Liver (tissue), 9 donors: Measurements from ENCODE around the gene MCEMP1. TPM values are rescaled to one million over a fixed set of nuclear protein-coding genes. Genes with fewer than 3 reads are reported as not detected.

Experiments used
- DNase-seq: peaks from one replicate; pipeline ENCODE4 v3.0.0-alpha.2; 2017; ENCODE audit warnings: low spot score
- H3K27ac ChIP-seq, 2 donors: one replicate each; pipeline ENCODE4 v1.7.0; 2013; ENCODE audit warnings: inconsistent platforms in 2 of 2, low read length in 2 of 2, control low read depth in 1 of 2, low read depth in 1 of 2, mild to moderate bottlenecking in 1 of 2
- H3K27me3 ChIP-seq, 4 donors: one replicate each; pipeline versions ENCODE4 v1.6.1 to v1.7.0; 2013; ENCODE audit warnings: low read length in 3 of 4, inconsistent platforms in 1 of 4, mild to moderate bottlenecking in 1 of 4, moderate library complexity in 1 of 4; ENCODE audit not compliant: control insufficient read depth in 4 of 4, insufficient read depth in 4 of 4
- H3K36me3 ChIP-seq, 4 donors: one replicate each; pipeline versions ENCODE4 v1.6.1 to v1.7.0; 2013; ENCODE audit warnings: low read length in 3 of 4, mild to moderate bottlenecking in 3 of 4, low read depth in 1 of 4, moderate library complexity in 1 of 4; ENCODE audit not compliant: control insufficient read depth in 4 of 4, insufficient read depth in 3 of 4
- H3K4me1 ChIP-seq, 4 donors: one replicate each; pipeline versions ENCODE4 v1.6.1 to v1.7.0; 2013; ENCODE audit warnings: low read length in 3 of 4, mild to moderate bottlenecking in 3 of 4, moderate library complexity in 1 of 4; ENCODE audit not compliant: control insufficient read depth in 4 of 4, insufficient read depth in 4 of 4
- H3K4me3 ChIP-seq, 3 donors: one replicate each; pipeline versions ENCODE4 v1.6.1 to v1.7.0; 2013; ENCODE audit warnings: low read length in 3 of 3, control low read depth in 1 of 3, low read depth in 1 of 3, mild to moderate bottlenecking in 1 of 3
- H3K9ac ChIP-seq, 2 donors: one replicate each; pipeline ENCODE4 v1.7.0; 2013; ENCODE audit warnings: low read length in 2 of 2, mild to moderate bottlenecking in 2 of 2, moderate library complexity in 2 of 2, control low read depth in 1 of 2, low read depth in 1 of 2
- H3K9me3 ChIP-seq, 4 donors: one replicate each; pipeline versions ENCODE4 v1.6.1 to v1.7.0; 2013; ENCODE audit warnings: low read length in 3 of 4; ENCODE audit not compliant: control insufficient read depth in 4 of 4
- EGR1 ChIP-seq, 2 donors: IDR thresholded peaks; 2 replicates each; pipeline ENCODE4 v1.6.1; 2016 to 2018; ENCODE audit warnings: antibody characterized with exemption in 2 of 2, low read depth in 2 of 2
- FOXA1 ChIP-seq: IDR thresholded peaks from 2 replicates; pipeline ENCODE4 v1.6.1; 2016; ENCODE audit warnings: antibody characterized with exemption
- HNF4A ChIP-seq, 2 donors: conservative IDR thresholded peaks; 2 replicates each; pipeline ENCODE4 v1.6.1; 2016; ENCODE audit warnings: antibody characterized with exemption in 2 of 2, mild to moderate bottlenecking in 2 of 2
- JUND ChIP-seq, 2 donors: IDR thresholded peaks; 2 replicates each; pipeline ENCODE4 v1.6.1; 2016; ENCODE audit warnings: antibody characterized with exemption in 2 of 2
- NR2F2 ChIP-seq: IDR thresholded peaks from 2 replicates; pipeline ENCODE4 v1.6.1; 2016; ENCODE audit warnings: antibody characterized with exemption
- RAD21 ChIP-seq, 2 donors: IDR thresholded peaks; 2 replicates each; pipeline ENCODE4 v1.6.1; 2016; ENCODE audit warnings: antibody characterized with exemption in 2 of 2, mild to moderate bottlenecking in 2 of 2
- REST ChIP-seq: IDR thresholded peaks from 2 replicates; pipeline ENCODE4 v1.6.1; 2016; ENCODE audit warnings: antibody characterized with exemption, mild to moderate bottlenecking
- SP1 ChIP-seq: IDR thresholded peaks from 2 replicates; pipeline ENCODE4 v1.6.1; 2018; ENCODE audit warnings: antibody characterized with exemption, mild to moderate bottlenecking
- TAF1 ChIP-seq: conservative IDR thresholded peaks from 2 replicates; pipeline ENCODE4 v1.6.1; 2016; ENCODE audit warnings: antibody characterized with exemption, mild to moderate bottlenecking
- YY1 ChIP-seq: IDR thresholded peaks from 2 replicates; pipeline ENCODE4 v1.6.1; 2016; ENCODE audit warnings: antibody characterized with exemption, mild to moderate bottlenecking
- ZBTB33 ChIP-seq: IDR thresholded peaks from 2 replicates; pipeline ENCODE4 v1.6.1; 2016; ENCODE audit warnings: antibody characterized with exemption
- WGBS: extraction: QIAGEN DNeasy Blood & Tissue Kit; methylation state at CpG from one replicate; pipeline ENCODE4 v1.1.7; 2013; 5-methylcytosine and 5-hydroxymethylcytosine counted together
- polyA plus RNA-seq, 2 donors: library from polyadenylated mRNA; stranded (reverse) in 1 of 2; unstranded in 1 of 2; fragments of 200-250 nt in 1 of 2; fragments of >200 nt in 1 of 2; fragmentation: Nextera tagmentation in 1 of 2; extraction: Ambion mirVana in 1 of 2; gene quantifications; one replicate each; pipeline versions ENCODE4 v1.2.1 to v1.2.3, GENCODE V29; 2013 to 2015
- total RNA-seq, 2 donors: library from RNA; depleted of rRNA; stranded (reverse); fragments of >200 nt; gene quantifications; one replicate each; pipeline ENCODE4 v1.2.3, GENCODE V29; 2014
- donor health status: healthy.
- donor health status: healthy.
- donor health status: healthy.
- donor health status: healthy.
- donor health status: healthy.

Gene MCEMP1
- total and polyA plus RNA-seq, 4 donors: 0.29 to 0.92 (median 0.48) TPM

GRCh38 chr19:7725791-7726190 lies 48.9 kb downstream of the MCEMP1 start:
- peaks cover 0 to 2% (median 0%) of the 10 kb centered on the region in 4 donors for H3K4me1 ChIP-seq
- no peak overlapping the region for H3K4me3 ChIP-seq
- no peaks in the 10 kb centered on the region for H3K9me3 ChIP-seq
- 67% methylated on average over 2 of the region's 2 CpGs for WGBS
- H3K27ac ChIP-seq: no peak overlapping the region
- H3K9ac ChIP-seq: no peak overlapping the region
- H3K36me3 ChIP-seq: no peaks in the 10 kb centered on the region
- DNase-seq: no peak
- peaks cover 0 to 9% (median under 1%) of the 10 kb centered on the region in 4 donors for H3K27me3 ChIP-seq
- no peak for TF ChIP-seq YY1
- TF ChIP-seq TAF1: no peak
- TF ChIP-seq JUND (IDR thresholded peaks at IDR 0.05): no peak
- no peak for TF ChIP-seq RAD21 (IDR thresholded peaks at IDR 0.05)
- TF ChIP-seq SP1: no peak
- no peak for TF ChIP-seq HNF4A (conservative IDR thresholded peaks at IDR 0.05)

GRCh38 chr19:7729211-7729610 lies 52.3 kb downstream of the MCEMP1 start:
- H3K4me3 ChIP-seq: no peak overlapping the region
- H3K4me1 ChIP-seq: peaks cover 0 to 2% (median 0%) of the 10 kb centered on the region in 4 donors
- no peak for DNase-seq
- WGBS: 14% methylated on average over 16 of the region's 16 CpGs
- TF ChIP-seq FOXA1: no peak
- no peak for TF ChIP-seq REST
- TF ChIP-seq EGR1 (IDR thresholded peaks at IDR 0.05; ENCODE audit: low read depth in 2 of 2): no peak
- TF ChIP-seq NR2F2: no peak
- no peak for TF ChIP-seq ZBTB33
- H3K27ac ChIP-seq: no peak overlapping the region
- no peaks in the 10 kb centered on the region for H3K36me3 ChIP-seq
- no peaks in the 10 kb centered on the region for H3K9me3 ChIP-seq
- peaks cover 0 to 9% (median 2%) of the 10 kb centered on the region in 4 donors for H3K27me3 ChIP-seq
- no peak overlapping the region for H3K9ac ChIP-seq

Other genes with a start within 250 kb of the MCEMP1 start
- gene PEX11G, start 188.1 kb upstream of the MCEMP1 start, total RNA-seq: 1 to 10 TPM; 1.9 to 7.7 TPM
- gene PEX11G, start 188.1 kb upstream of the MCEMP1 start, polyA plus RNA-seq: 10 to 100 TPM in 1 of 2 donors, 1 to 10 TPM in 1; 8.6 to 10.9 TPM
- gene ZNF358, start 161.0 kb upstream of the MCEMP1 start, total RNA-seq: 1 to 10 TPM; 5.7 to 9.5 TPM
- 10 to 100 TPM; 15.6 to 18.2 TPM for gene ZNF358, start 161.0 kb upstream of the MCEMP1 start, polyA plus RNA-seq
- gene MCOLN1, start 154.5 kb upstream of the MCEMP1 start, total RNA-seq: 10 to 100 TPM; 10.9 to 13.2 TPM
- 10 to 100 TPM; 14.1 to 17.0 TPM for gene MCOLN1, start 154.5 kb upstream of the MCEMP1 start, polyA plus RNA-seq
- 10 to 100 TPM; 33.0 to 68.4 TPM for gene PNPLA6, start 141.4 kb upstream of the MCEMP1 start, total RNA-seq
- gene PNPLA6, start 141.4 kb upstream of the MCEMP1 start, polyA plus RNA-seq: 10 to 100 TPM; 20.9 to 22.9 TPM
- 10 to 100 TPM in 1 of 2 donors, 1 to 10 TPM in 1; 4.4 to 13.8 TPM for gene CAMSAP3, start 81.2 kb upstream of the MCEMP1 start, total RNA-seq
- 10 to 100 TPM in 1 of 2 donors, 1 to 10 TPM in 1; 5.7 to 19.1 TPM for gene CAMSAP3, start 81.2 kb upstream of the MCEMP1 start, polyA plus RNA-seq
- 10 to 100 TPM; 17.2 to 21.3 TPM for gene XAB2, start 47.5 kb upstream of the MCEMP1 start, total RNA-seq
- 10 to 100 TPM in 1 of 2 donors, 1 to 10 TPM in 1; 5.1 to 13.3 TPM for gene XAB2, start 47.5 kb upstream of the MCEMP1 start, polyA plus RNA-seq
- 10 to 100 TPM in 1 of 2 donors, 1 to 10 TPM in 1; 4.8 to 22.0 TPM for gene PET100, start 47.3 kb upstream of the MCEMP1 start, total RNA-seq
- 100 to 1,000 TPM in 1 of 2 donors, 10 to 100 TPM in 1; 31.5 to 225 TPM for gene PET100, start 47.3 kb upstream of the MCEMP1 start, polyA plus RNA-seq
- gene PCP2, start 43.4 kb upstream of the MCEMP1 start, total RNA-seq: not detected
- gene PCP2, start 43.4 kb upstream of the MCEMP1 start, polyA plus RNA-seq: under 1 TPM; 0.08 to 0.25 TPM
- 10 to 100 TPM; 25.9 to 32.7 TPM for gene STXBP2, start 40.0 kb upstream of the MCEMP1 start, total RNA-seq
- 10 to 100 TPM; 26.8 to 27.5 TPM for gene STXBP2, start 40.0 kb upstream of the MCEMP1 start, polyA plus RNA-seq
- gene RETN, start 8.0 kb upstream of the MCEMP1 start, total RNA-seq: 10 to 100 TPM in 1 of 2 donors, not detected in 1; 11.5 TPM
- 1 to 10 TPM in 1 of 2 donors, not detected in 1; 1.9 TPM for gene RETN, start 8.0 kb upstream of the MCEMP1 start, polyA plus RNA-seq
- 10 to 100 TPM; 22.5 to 38.3 TPM for gene TRAPPC5, start 3.7 kb downstream of the MCEMP1 start, total RNA-seq
- gene TRAPPC5, start 3.7 kb downstream of the MCEMP1 start, polyA plus RNA-seq: 100 to 1,000 TPM in 1 of 2 donors, 10 to 100 TPM in 1; 72.1 to 130 TPM
- gene FCER2, start 25.0 kb downstream of the MCEMP1 start, total RNA-seq: under 1 TPM in 1 of 2 donors, not detected in 1; 0.14 TPM
- not detected for gene FCER2, start 25.0 kb downstream of the MCEMP1 start, polyA plus RNA-seq
- 10 to 100 TPM in 1 of 2 donors, 1 to 10 TPM in 1; 7.7 to 43.9 TPM for gene CLEC4G, start 55.0 kb downstream of the MCEMP1 start, total RNA-seq
- 10 to 100 TPM; 47.4 to 69.0 TPM for gene CLEC4G, start 55.0 kb downstream of the MCEMP1 start, polyA plus RNA-seq
- 1 to 10 TPM; 1.6 to 1.9 TPM for gene CD209, start 70.4 kb downstream of the MCEMP1 start, total RNA-seq
- 1 to 10 TPM in 1 of 2 donors, under 1 TPM in 1; 0.44 to 3.5 TPM for gene CD209, start 70.4 kb downstream of the MCEMP1 start, polyA plus RNA-seq
- 10 to 100 TPM; 22.2 to 33.0 TPM for gene CLEC4M, start 86.2 kb downstream of the MCEMP1 start, total RNA-seq
- 10 to 100 TPM; 32.7 to 33.5 TPM for gene CLEC4M, start 86.2 kb downstream of the MCEMP1 start, polyA plus RNA-seq
- 1 to 10 TPM; 4.2 to 4.7 TPM for gene EVI5L, start 153.1 kb downstream of the MCEMP1 start, total RNA-seq
- 1 to 10 TPM; 1.4 to 5.0 TPM for gene EVI5L, start 153.1 kb downstream of the MCEMP1 start, polyA plus RNA-seq
- gene PRR36, start 197.3 kb downstream of the MCEMP1 start, total RNA-seq: not detected
- gene PRR36, start 197.3 kb downstream of the MCEMP1 start, polyA plus RNA-seq: under 1 TPM; 0.02 to 0.03 TPM
- 1 to 10 TPM; 1.8 to 3.3 TPM for gene LRRC8E, start 211.4 kb downstream of the MCEMP1 start, total RNA-seq
- 1 to 10 TPM in 1 of 2 donors, not detected in 1; 2.4 TPM for gene LRRC8E, start 211.4 kb downstream of the MCEMP1 start, polyA plus RNA-seq
- gene MAP2K7, start 226.8 kb downstream of the MCEMP1 start, total RNA-seq: 10 to 100 TPM in 1 of 2 donors, 1 to 10 TPM in 1; 9.4 to 11.7 TPM
- gene MAP2K7, start 226.8 kb downstream of the MCEMP1 start, polyA plus RNA-seq: 1 to 10 TPM; 3.0 to 9.7 TPM
- 1 to 10 TPM in 1 of 2 donors, not detected in 1; 2.5 TPM for gene TGFBR3L, start 237.7 kb downstream of the MCEMP1 start, total RNA-seq
- under 1 TPM; 0.32 to 0.36 TPM for gene TGFBR3L, start 237.7 kb downstream of the MCEMP1 start, polyA plus RNA-seq
- 1 to 10 TPM; 2.8 to 3.5 TPM for gene SNAPC2, start 243.2 kb downstream of the MCEMP1 start, total RNA-seq
- gene SNAPC2, start 243.2 kb downstream of the MCEMP1 start, polyA plus RNA-seq: 1 to 10 TPM; 3.0 to 7.1 TPM
- under 1 TPM; 0.08 to 0.14 TPM for gene CTXN1, start 249.0 kb downstream of the MCEMP1 start, total RNA-seq
- under 1 TPM in 1 of 2 donors, not detected in 1; 0.07 TPM for gene CTXN1, start 249.0 kb downstream of the MCEMP1 start, polyA plus RNA-seq